ENCODE data around the gene RNF113B.

The RNF113B gene

DNA sequence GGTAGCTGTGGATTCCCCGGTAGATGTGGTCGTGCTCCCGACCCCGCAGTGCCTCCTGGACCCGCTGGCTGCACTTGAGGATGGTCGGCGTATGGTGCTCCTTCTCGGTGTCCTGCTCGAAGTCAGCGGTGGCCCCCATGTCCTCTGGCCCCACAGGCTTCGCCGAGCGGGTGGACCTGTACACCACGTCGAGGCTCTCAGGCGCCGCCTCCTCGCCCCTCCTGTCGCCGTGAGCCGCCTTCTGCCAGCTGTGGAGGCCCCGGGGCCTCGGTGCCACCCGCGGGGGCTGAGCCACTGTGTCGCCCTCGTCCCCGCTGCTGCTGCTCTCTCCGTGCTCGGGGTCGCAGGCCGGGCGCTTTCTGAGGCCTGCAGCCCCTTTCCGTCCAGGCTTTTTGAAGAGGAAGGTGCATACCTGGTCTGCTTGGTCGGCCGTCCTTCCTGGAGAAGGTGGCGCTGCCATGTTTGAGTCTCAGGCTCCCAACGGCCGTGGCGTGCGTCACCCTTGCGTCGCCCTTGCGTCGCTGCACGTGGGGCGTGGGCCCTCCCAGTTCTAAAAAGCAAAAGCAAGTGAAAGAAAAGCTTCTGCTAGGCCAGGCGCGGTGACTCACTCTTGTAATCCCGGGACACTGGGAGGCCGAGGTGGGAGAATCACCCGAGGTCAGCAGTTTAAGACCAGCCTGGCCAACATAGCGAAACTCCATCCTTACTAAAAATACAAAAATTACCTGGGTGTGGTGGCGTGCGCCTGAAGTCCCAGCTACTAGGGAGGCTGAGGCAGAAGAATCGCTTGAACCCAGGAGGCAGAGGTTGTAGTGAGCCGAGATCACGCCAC, at the start of gene RNF113B:
Gene RNF113B, minus strand, starts transcription at position 493 of the 832 bp plus-strand sequence. Its CDS starts 33 bp downstream, at position 460.
- no peak for DNase-seq

DNA sequence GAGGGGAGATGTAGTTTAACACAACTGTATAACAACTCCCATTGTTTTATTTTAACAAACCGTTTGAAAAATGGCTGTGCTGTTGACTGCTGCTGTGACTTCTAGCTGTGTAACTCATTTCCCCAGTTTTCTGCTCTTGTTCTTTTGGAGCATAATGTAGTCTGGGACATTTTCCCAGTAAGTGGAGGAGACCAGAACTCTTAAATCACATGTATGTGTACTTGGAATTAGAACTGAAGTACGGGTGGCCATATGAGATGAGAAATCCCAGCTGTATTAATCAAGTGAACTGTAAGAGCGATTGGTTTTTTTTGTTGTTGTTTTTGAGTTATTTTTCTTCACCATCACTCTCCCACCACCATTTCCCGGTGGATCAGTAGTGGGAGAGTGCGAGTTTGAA, 49.4 kb upstream of the RNF113B start:
- no peak for DNase-seq

DNA sequence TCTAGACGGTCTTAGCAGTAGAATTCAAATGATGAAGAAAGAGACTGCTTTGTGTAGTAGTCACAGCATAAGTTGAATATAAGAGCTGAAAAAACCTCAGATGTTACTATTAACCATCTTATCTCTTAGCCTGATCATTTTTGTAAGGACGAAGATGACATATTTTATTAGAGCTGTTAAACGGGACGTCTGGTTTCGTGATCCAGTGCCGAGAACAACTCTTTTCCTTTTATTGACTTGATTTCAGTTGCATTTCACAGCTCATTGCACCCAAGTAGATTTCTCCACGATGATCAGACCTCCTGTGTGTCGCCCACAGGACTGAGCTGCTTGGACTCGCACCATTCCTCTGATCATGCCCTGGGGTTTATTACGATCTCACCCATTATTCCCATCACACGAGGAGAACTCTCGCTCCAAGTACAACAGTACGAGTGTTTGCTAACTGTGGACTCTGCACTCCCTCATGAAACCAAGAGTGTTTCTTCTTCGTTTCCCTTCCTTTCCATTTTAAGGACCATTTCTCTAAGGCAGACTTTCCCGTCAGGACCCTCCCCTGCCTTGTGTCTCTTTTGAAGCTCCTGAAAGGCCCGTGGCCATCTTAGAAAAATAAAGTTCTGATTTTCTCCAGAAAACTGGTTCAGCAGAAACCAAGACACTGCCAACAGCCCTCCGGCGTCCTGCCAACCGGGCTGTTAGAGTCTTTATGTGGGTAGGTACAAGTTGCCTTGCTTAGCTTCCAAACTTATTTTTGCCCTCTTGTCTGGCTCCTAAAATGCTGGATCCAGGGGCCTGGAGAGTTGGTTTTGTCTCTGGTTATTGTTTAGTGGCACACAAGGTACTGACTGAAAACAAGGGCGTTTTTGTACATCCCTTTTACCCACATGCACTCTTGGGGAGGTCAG, 48.2 kb upstream of the RNF113B start:
- no peak for DNase-seq

DNA sequence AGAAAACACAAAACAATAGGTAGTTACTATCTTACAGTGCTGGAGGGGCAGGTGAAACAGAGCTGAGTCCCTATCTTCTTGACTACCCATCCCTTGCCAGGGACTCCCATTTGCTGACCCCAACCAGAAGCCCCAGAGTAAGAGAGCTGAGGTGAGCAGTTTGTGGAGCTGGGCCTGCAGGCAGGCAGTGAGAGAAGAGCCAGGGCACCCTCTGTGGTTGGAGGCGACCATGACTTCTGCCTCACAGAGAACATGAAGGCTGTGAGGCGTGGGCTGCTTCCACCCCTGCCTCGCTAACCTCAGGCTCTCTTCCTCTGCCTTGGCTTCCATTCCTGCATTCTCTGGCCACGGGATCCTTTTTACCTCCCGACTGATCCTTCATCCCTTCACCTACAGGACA, 47.5 kb upstream of the RNF113B start:
- no peak for DNase-seq

DNA sequence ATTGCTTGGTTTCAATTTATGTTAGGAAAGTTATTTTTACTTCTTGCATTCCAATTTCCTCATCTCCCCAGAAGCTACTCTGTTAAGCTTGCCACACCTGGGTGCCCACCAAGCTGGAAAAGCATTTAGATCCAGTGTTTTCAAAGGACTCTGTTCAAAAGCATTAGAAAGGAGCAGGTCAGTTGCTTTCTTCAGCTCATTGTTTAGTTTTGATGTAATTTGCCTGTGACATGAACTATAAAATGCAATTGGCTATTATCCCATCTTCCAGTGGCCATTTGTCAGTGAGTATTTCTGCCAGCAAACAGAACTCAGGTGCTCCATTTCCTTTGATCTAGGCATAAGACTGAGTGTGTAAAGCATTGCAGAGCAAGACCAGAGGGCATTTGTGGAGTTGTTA, 46.7 kb upstream of the RNF113B start:
- DNase-seq: no peak

DNA sequence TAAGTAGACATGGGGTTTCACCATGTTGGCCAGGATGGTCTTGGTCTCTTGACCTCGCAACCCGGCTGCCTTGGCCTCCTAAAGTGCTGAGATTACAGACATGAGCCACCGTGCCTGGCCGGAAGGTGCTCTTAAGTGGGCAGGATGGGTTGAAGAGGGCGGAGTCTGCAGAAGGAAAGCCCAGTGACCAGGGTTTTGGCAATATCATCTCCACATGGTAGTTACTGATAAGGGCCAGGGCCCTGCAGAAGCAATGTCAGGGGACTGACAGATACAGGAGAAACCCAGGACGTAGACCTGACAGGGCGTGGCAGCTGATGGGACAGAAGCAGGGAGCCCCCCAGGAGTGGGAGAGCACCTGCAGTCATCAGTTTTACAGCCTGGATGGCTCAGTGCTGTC, 45.7 kb upstream of the RNF113B start:
- no peak for DNase-seq

DNA sequence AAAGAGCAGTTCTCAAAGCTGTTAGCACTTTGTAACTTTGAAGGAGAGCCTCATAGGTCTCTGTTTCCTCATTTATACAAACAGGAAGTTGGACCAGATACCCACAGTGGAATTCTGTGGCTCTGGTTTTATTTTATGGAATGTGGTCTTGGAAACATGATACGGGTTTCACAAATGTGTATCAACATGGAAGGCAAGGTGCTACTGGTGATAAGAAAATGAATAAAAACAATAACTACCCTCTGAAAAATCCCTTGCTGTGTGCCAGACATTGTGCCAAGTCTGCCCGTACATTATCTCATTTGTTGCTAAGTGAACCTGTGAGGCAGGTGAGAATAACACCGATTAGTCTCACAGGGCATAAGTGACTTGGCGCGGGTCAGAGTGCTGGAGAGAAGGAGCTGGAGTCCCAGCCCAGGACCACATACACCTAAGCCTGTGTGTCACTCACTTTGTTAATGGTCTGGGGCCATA, 45.0 kb upstream of the RNF113B start:
- no peak for DNase-seq

DNA sequence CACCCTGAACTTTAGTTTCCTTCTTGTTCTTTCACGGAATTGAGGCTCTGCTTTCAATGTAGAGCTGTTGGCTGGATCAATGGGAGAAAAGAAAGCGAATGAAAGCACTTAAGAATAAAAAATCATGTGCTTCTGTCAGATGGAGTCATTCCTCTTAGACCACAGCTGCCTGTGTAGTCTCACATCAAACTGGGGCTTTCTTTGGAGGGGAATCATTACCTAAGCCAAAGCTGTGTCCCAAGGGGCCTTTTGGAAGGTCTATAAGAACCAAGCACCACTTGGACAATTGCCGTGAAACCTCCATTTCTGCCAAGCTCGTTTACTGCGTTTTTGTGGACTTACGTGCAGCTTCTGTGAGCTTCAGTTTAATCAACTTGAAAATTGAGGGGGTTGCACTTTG, 44.2 kb upstream of the RNF113B start:
- no peak for DNase-seq

DNA sequence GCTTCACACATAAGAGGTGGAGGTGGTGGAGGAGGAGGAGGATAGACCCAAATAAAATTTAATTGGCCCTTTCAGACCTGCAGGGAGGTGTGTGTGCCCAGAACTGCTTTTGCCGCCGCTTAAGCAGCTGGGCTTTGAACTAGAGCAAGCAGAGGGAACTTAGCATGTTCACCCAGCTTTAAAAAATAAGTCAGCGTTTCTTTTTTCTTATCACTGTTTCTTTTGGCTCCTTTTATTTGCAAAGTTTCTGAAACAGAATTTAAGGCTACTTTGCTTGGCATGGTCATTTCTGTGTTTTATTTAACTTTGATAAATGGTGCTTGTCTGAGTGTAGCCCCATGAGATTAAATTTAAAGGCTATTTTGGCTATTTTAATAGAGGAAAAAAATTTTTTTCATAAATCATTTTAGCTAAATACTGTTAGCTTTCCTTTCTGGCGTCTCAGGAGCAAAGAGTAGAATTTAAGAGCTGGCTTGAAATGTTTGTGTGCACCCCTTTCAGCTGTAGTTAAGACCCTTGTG, 43.3 kb upstream of the RNF113B start:
- no peak for DNase-seq

DNA sequence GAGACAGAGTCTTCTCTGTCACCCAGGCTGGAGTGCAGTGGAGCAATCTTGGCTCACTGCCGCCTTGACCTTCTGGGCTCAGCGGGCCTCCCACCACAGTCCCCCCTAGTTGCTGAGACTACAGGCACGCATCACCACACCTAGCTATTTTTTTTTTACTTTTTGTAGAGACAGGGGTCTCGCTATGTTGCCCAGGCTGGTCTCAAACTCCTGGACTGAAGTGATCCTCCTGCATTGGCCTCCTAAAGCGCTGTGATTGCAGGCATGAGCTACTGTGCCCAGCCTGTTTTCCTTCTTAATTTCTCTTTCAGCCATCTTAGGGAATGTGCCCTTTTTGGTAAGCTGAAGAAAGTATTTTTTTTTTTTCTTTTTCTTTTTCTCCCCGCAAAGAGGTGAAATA, 42.6 kb upstream of the RNF113B start:
- no peak for DNase-seq

DNA sequence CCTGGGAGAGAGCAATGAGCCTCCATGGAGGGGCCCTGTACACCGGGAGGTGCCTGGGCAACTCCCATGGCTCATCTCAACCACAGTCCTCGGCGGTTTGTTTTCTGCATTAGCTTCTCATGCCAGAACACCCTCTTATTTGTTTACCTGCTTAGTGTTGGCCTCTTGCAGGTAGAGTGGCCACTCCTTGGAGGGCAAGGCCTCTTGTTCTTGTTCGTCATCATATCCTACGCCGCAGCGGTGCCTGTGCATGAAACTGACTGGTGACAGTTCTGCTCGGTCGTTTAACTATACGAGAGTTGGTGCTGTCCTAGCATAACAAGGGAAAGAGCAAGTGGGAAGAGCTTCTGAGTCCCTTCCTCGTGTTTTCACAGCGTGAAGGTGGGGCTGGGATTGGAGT, 40.5 kb upstream of the RNF113B start:
- no peak for DNase-seq

DNA sequence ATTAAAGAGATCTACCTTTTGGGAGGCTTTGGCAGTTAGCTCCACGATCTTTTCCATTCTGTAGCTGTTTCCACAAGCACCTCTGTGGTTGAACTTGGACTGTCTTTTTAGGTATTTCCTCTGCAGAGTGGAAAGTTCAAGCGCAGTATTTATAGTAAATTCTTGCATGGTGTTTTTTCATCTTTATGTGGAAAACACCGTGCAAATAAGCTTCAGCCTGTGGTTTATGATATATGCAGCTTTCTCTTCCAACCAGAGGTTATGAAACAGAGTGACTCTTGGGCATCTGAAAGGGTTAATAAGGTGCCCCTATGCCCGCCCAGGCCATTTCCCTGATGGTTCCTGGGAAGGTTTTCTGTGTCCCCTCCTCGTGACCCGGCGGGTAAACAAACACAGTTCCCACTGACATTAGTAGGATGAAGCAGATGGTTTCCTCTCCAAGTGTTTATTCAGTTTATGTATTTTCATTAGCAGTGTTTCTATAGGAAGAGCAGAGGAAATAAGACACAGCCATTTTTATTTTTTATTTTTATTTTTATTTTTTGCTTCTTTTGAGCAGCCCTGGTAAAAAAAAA, 39.7 kb upstream of the RNF113B start:
- DNase-seq: no peak

DNA sequence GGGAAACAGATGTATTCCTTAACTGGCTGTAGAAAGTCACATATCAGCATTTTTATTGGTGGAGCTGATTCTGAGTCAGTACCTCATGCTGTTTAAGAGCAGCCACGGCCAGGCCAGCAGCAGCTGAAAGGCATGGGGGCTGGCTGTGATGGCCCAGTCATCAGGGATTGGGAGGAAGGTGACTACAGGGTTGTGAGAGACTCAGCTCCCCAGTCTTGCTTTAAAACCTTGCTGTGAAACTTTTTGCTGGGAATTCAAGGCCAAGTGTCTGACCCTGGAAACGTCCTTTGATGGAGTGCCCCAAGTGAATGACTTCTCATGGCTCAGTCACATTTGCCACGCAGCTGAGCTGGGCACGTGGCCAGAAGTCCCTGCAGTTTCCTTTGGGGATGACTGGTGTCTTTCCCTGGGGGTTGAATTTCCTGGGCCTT, 39.1 kb upstream of the RNF113B start:
- no peak for DNase-seq

DNA sequence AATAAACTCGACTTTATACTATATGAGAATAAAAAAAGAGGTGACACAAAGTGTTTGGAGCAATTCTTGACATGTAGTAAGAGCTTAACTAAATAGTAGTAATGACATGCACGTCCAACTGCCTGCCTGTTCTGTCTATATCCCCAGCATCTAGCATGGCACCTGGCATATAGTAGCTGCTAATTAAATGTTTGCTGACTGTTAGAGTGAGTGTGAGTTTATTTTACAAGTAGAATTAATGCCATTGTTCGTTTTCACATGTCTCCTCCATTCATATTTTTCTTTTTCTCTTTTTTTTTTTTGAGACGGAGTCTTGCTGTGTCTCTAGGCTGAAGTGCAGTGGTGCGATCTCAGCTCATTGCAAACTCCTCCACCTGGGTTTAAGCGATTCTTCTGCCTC, 38.4 kb upstream of the RNF113B start:
- no peak for DNase-seq

DNA sequence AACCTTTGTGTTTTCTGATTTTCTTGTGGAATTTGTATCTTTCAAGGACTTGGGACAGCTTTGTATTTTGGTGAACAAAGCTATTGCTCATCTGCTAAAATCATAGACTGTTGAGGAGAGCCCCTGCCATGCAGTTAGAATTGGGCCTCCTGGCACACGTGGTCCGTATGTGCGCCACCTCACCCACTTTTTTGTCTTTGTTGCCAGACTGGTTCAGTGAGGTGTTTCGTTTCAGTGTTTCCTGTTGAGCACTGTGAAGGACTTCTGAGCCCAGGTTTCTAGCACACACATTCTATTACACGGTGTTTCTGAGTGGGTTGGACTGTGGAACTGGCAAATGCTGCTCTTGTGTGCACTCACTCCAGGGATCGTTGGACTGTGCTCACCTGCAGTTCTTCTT, 37.6 kb upstream of the RNF113B start:
- DNase-seq: no peak

DNA sequence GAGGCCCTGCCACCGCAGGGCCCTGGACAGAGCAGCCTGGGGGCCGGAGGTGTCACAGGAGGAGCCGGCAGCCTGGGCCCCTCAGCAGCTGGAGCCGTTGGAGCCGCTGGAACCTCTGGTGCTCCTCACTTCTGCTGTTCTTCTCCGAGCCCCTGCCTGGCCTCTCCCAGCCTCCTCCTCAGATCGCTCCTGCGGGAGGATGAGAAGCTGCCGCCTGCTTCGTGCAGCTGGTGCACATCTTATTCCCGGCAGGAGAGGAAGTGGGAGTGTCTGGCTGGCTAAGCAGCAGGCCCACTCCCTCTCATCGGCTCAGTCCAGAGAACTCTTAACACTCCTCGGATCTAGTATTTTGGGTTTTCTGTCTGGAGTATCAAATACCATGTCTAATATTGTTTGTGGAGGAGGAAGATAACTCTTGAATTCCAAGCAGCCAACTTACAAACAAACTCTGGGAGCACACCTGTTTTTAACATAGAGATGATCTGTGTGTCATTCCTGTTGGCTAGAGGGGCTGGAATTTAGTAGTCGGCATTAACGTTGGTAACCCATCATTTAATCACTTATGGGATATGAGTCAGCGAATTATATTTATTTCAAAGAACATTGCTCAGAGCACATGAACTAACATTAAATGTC, 37.1 kb upstream of the RNF113B start:
- DNase-seq: no peak

DNA sequence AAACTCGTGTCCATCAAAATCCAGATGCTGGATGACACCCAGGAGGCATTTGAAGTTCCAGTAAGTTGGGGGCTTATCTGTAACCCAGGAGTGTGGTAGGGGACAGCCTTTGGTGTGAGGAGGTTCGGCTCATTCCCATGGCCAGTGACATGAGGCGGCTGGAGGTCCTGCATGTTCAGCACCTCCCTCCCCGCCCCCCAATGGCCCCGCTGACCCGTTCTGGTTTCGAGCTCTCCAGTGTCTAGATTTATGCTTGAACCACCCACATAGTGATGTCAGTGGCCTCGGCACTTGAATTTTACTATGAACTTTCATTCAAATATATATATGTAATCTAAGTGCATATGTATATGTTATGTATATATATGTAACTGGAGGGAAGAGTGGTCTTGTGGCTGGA, 36.3 kb upstream of the RNF113B start:
- DNase-seq: no peak

DNA sequence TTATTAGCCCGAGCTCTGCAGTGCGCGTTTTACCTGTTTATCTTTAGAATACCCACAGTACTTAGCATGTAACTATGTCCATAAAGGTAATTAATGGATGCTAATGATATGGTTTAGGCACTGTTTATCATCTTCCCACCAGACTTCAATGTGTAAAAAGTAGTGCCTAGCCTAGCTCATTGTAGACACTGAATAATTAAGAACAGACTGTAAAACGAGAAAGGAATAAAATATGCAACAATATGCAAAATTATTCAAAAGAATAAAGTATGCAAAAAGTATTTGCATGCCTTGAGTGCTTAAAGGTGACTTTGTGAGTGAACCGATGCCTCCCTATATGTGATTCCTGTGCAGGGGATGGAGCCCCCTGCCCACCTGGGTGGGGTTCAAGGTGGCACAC, 35.7 kb upstream of the RNF113B start:
- DNase-seq: no peak

DNA sequence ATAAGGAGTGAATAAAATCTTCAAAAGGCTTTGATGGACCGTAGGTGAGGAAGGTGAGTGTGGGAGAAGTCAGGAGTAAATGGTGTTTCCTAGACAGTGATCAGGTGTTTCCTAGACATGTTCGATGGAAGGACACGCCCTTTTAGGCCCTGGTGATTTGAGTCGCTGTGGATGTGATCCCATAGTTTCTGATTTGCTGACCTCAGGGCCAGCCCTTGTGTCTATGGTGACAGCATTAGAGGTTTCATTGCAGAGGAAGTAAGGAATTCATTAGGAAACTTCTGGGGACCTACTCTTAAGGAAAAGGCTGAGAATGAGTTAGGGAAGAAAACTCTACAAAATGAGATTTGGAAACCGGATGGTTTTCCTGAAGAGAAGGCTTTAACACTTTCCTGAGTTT, 31.5 kb upstream of the RNF113B start:
- DNase-seq: no peak

DNA sequence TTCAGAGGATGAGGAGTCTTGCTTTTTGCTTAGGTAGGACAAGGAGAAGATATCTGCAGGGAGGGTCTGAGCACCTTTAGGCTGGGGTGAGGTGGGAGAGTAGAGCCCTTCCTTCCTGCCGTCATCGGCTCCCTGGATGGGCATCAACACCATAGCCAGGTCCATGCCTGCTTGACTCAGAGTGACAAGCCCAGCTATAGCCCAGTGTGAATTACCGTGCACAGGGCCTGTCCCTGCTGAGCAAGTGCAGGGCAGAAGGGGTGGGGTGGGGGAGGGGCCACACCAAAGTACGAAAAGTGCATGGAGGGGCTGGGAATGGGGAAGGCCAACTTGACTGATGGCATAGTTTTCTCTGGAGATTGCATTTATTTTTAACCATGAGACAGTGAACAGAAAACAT, 30.3 kb upstream of the RNF113B start:
- no peak for DNase-seq

DNA sequence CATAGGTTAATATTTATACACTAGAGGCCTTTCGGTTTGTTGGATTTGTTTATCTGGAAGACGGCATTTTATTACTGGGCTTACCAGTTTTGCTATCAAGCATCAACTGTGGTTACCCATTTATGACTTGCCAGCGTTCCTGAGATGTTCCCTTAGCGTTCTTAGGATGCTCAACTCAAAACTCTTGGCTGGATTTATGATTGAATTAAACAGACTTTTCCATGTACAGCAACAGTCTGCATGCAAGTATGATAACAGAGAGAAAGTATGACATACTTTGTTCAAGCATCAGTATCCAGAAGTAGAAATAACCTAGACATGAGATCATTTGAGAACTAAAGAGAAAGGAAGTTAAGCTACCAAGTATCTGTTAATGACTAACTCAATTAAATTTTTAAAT, 29.9 kb upstream of the RNF113B start:
- DNase-seq: no peak

DNA sequence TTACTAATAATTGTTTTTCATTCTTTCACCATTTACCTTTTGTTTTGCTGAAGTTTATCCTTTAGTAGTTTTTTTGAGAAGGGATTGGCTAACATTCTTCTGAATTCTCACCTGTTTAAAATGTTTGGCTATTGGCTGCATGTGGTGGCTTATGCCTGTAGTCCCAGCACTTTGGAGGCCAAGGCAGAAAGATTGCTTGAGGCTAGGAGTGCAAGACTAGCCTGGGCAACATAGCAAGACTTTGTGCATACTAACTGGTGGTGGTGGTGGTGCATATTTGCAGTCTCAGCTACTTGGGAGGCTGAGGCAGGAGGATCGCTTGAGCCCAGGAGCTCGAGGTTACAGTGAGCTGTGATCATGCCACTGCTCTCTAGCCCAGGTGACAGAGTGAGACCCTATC, 27.5 kb upstream of the RNF113B start:
- no peak for DNase-seq
